Fibroblast of lung (primary cell): ENCODE measurements around the gene FGF2. TPM values are rescaled to one million over a fixed set of nuclear protein-coding genes. Genes with fewer than 3 reads are reported as not detected.
"Not testable (repeated sequence)": the region's sequence is repeated elsewhere in the genome, so short reads cannot be mapped to it uniquely, and the experiment has no call there.

Experiments
- DNase-seq, 2 donors: peaks; one replicate each; pipeline versions ENCODE4 v3.0.0 to v3.0.0-alpha.2; 2010; ENCODE audit warnings: low read depth in 2 of 2
- H2AFZ ChIP-seq: 2 replicates; pipeline ENCODE4 v1.5.1; 2012; ENCODE audit warnings: low read length, control low read depth, inconsistent platforms
- H3K27ac ChIP-seq: 2 replicates; pipeline ENCODE4 v1.5.1; 2011; ENCODE audit warnings: low read length, control low read depth; ENCODE audit not compliant: insufficient read depth
- H3K27me3 ChIP-seq: 2 replicates; pipeline ENCODE4 v1.5.1; 2011; ENCODE audit warnings: mild to moderate bottlenecking, low read length; ENCODE audit not compliant: control insufficient read depth, insufficient read depth
- H3K36me3 ChIP-seq: 2 replicates; pipeline ENCODE4 v1.5.1; 2011; ENCODE audit warnings: low read length; ENCODE audit not compliant: control insufficient read depth, insufficient read depth
- H3K4me1 ChIP-seq: 2 replicates; pipeline ENCODE4 v1.5.1; 2011; ENCODE audit warnings: low read length; ENCODE audit not compliant: control insufficient read depth, insufficient read depth; ENCODE audit errors: extremely low read depth
- H3K4me2 ChIP-seq: 2 replicates; pipeline ENCODE4 v1.5.1; 2011; ENCODE audit warnings: low read length, control low read depth; ENCODE audit not compliant: insufficient read depth; ENCODE audit errors: extremely low read depth
- H3K4me3 ChIP-seq, 4 experiments: fragments of 200-600 bp in 1 of 4; sonication (generic) in 1 of 4; replicated peaks in 1 of 4; 2 replicates each; pipeline ENCODE4 v1.5.1; 2011 to 2016; ENCODE audit warnings: low read length in 4 of 4, low read depth in 3 of 4, mild to moderate bottlenecking in 3 of 4, control low read depth in 2 of 4, inconsistent platforms in 1 of 4, mixed read lengths in 1 of 4; ENCODE audit not compliant: insufficient read depth in 1 of 4; ENCODE audit errors: control extremely low read depth in 1 of 4
- H3K79me2 ChIP-seq: 2 replicates; pipeline ENCODE4 v1.5.1; 2012; ENCODE audit warnings: mild to moderate bottlenecking, low read length, inconsistent platforms; ENCODE audit not compliant: control insufficient read depth, insufficient read depth
- H3K9ac ChIP-seq: 2 replicates; pipeline ENCODE4 v1.5.1; 2011; ENCODE audit warnings: mild to moderate bottlenecking, low read length, control low read depth; ENCODE audit not compliant: insufficient read depth
- H3K9me3 ChIP-seq: 2 replicates; pipeline ENCODE4 v1.5.1; 2012; ENCODE audit warnings: low read depth, low read length; ENCODE audit not compliant: control insufficient read depth, insufficient read depth
- H4K20me1 ChIP-seq: 2 replicates; pipeline ENCODE4 v1.5.1; 2011; ENCODE audit warnings: low read length; ENCODE audit not compliant: control insufficient read depth, insufficient read depth; ENCODE audit errors: extremely low read depth
- EZH2 ChIP-seq: IDR thresholded peaks from 2 replicates; pipeline ENCODE4 v1.5.1; 2012; ENCODE audit warnings: low read length, control low read depth, mild to moderate bottlenecking; ENCODE audit errors: missing control alignments
- polyA plus RNA-seq, 2 donors: library from polyadenylated mRNA; depleted of rRNA in 1 of 2; stranded (reverse) in 1 of 2; unstranded in 1 of 2; fragments of >200 nt; gene quantifications; 2 replicates each; pipeline ENCODE4 v1.2.1, GENCODE V29; 2011 to 2012; ENCODE audit warnings: missing spikeins in 1 of 2
- total RNA-seq: library from RNA; depleted of rRNA; stranded (reverse); fragments of >200 nt; gene quantifications from 2 replicates; pipeline ENCODE4 v1.2.1, GENCODE V29; 2014
- TF ChIP-seq, protein P1 (sequence below), 2 donors: IDR thresholded peaks in 1 of 2; conservative IDR thresholded peaks in 1 of 2; 1 replicate in 1 of 2; 2 replicates in 1 of 2; pipeline ENCODE4 v1.5.1; 2011 to 2012; ENCODE audit warnings: low read length in 2 of 2, control low read depth in 1 of 2, inconsistent platforms in 1 of 2, low read depth in 1 of 2, mild to moderate bottlenecking in 1 of 2

FGF2 gene
- total and polyA plus RNA-seq, 2 donors (not counting 1 experiment from before 2014, with no cell fraction given), result 38.5 to 98.3 TPM

DNA sequence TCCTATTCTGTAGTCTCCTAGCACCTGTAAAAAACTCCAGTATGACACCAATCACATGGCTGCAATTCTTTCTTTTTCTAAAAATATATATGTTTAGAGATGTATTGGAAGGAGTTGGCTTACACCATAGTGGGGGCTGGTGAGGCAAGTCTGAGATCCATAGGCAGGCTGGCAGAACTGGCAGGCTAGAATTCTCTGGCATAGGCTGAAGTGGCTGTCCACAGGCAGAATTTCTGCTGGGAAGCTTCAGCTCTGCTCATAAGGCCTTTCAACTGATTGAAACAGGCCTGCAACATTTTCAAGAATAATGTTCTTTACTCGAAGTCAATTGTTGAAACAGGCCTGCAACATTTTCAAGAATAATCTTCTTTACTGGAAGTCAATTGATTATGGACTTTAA is 37.0 kb downstream of the FGF2 start:
- Histone ChIP-seq H3K4me1 (no peaks in the 10 kb centered on the region), H3K27me3 (no peaks in the 10 kb centered on the region), H3K79me2 (peaks cover 94% of the 10 kb centered on the region), H3K4me3 (no peak overlapping the region), H3K36me3 (peaks cover 2% of the 10 kb centered on the region), H3K9me3 (no peaks in the 10 kb centered on the region), H3K9ac (no peak overlapping the region), H2AFZ (no peak overlapping the region), H4K20me1 (no peaks in the 10 kb centered on the region), H3K4me2 (no peak overlapping the region), H3K27ac (no peak overlapping the region)
- DNase-seq, result no peak
- TF ChIP-seq, protein P1, sequence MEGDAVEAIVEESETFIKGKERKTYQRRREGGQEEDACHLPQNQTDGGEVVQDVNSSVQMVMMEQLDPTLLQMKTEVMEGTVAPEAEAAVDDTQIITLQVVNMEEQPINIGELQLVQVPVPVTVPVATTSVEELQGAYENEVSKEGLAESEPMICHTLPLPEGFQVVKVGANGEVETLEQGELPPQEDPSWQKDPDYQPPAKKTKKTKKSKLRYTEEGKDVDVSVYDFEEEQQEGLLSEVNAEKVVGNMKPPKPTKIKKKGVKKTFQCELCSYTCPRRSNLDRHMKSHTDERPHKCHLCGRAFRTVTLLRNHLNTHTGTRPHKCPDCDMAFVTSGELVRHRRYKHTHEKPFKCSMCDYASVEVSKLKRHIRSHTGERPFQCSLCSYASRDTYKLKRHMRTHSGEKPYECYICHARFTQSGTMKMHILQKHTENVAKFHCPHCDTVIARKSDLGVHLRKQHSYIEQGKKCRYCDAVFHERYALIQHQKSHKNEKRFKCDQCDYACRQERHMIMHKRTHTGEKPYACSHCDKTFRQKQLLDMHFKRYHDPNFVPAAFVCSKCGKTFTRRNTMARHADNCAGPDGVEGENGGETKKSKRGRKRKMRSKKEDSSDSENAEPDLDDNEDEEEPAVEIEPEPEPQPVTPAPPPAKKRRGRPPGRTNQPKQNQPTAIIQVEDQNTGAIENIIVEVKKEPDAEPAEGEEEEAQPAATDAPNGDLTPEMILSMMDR (conservative IDR thresholded peaks at IDR 0.05 in 1 of 2, IDR thresholded peaks at IDR 0.05 in 1 of 2; ENCODE audit: low read depth in 1 of 2, low read length in 2 of 2), result no peak
- no peak for TF ChIP-seq EZH2

DNA sequence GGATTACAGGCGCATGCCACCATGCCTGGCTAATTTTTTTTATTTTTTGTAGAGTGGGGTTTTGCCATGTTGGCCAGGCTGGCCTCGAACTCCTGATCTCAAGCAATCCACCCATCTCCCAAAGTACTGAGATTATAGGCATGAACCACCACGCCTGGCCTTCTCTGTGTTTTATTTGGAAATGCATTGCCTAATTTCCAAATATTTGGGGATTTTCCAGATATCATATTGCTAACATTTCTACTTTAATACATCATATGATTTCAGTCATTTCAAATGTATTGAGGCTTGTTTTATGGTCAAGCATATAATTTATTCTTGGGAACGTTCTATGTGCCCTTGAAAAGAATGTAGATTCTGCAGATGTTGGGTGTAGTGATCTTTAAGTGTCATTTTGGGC is 38.8 kb downstream of the FGF2 start:
- Histone ChIP-seq H3K4me1 (no peaks in the 10 kb centered on the region), H2AFZ (no peak overlapping the region), H3K4me2 (no peak overlapping the region), H4K20me1 (no peaks in the 10 kb centered on the region), H3K27me3 (no peaks in the 10 kb centered on the region), H3K27ac (no peak overlapping the region), H3K4me3 (no peak overlapping the region), H3K9ac (no peak overlapping the region), H3K9me3 (no peaks in the 10 kb centered on the region), H3K79me2 (peaks cover 92% of the 10 kb centered on the region), H3K36me3 (peaks cover 2% of the 10 kb centered on the region)
- TF ChIP-seq, protein P1 (conservative IDR thresholded peaks at IDR 0.05 in 1 of 2, IDR thresholded peaks at IDR 0.05 in 1 of 2; ENCODE audit: low read depth in 1 of 2, low read length in 2 of 2), result no peak
- TF ChIP-seq EZH2, result no peak
- DNase-seq, result peak in 1 of 2 donors; percentile 73

DNA sequence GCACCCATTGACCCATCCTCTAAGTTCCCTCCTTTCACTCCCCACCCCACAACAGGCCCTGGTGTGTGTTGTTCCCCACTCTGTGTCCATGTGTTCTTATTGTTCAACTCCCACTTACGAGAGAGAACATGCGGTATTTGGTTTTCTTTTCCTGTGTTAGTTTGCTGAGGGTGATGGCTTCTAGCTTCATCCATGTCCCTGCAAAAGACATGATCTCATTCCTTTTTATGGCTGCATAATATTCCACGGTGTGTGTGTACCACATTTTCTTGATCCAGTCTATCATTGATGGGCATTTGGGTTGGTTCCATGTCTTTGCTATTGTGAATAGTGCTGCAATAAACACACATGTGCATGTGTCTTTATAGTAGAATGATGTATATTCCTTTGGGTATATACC is 41.6 kb downstream of the FGF2 start:
- H3K4me2 ChIP-seq, H3K36me3 ChIP-seq, H2AFZ ChIP-seq, H3K4me1 ChIP-seq, H3K4me3 ChIP-seq, H3K9ac ChIP-seq, H3K9me3 ChIP-seq, H3K27me3 ChIP-seq, H4K20me1 ChIP-seq, DNase-seq, H3K27ac ChIP-seq: not testable (repeated sequence)
- H3K79me2 ChIP-seq, result peaks cover 86% of the 10 kb centered on the region
